HEK293 (cell line): ENCODE measurements around the gene DOCK1.

Experiments used
- CTCF ChIA-PET: fragments of 350-600 bp; formaldehyde crosslinking; extraction: SDS; loops from one replicate; lab custom pipeline; 2021; ENCODE audit warnings: antibody characterized with exemption; lab: Yijun Ruan, JAX
- POLR2A ChIA-PET: fragments of 300-600 bp; formaldehyde crosslinking; extraction: SDS; loops from one replicate; lab custom pipeline; 2020; ENCODE audit warnings: antibody characterized with exemption, inconsistent platforms; lab: Yijun Ruan, JAX
- H3K27ac ChIP-seq: fragments of 200-500 bp; sonication (Bioruptor generic); 2 replicates; pipeline ENCODE4 v1.5.1; 2014; ENCODE audit warnings: low read depth, low read length, control low read depth, inconsistent platforms; ENCODE audit errors: extremely low read depth
- H3K36me3 ChIP-seq, 2 experiments: fragments of 200-500 bp in 1 of 2; sonication (Bioruptor generic) in 1 of 2; 1 replicate in 1 of 2; 2 replicates in 1 of 2; pipeline ENCODE4 v1.5.1; 2014 to 2017; ENCODE audit warnings: inconsistent platforms in 2 of 2, low read length in 2 of 2; ENCODE audit not compliant: control insufficient read depth in 2 of 2, insufficient read depth in 1 of 2
- H3K4me1 ChIP-seq: fragments of 200-500 bp; sonication (Bioruptor generic); 2 replicates; pipeline ENCODE4 v1.5.1; 2014; ENCODE audit warnings: mild to moderate bottlenecking, low read length, inconsistent platforms; ENCODE audit not compliant: control insufficient read depth, insufficient read depth
- H3K4me3 ChIP-seq: 2 replicates; pipeline ENCODE4 v1.5.1; 2011; ENCODE audit warnings: low read depth, mild to moderate bottlenecking, control low read depth, low read length, moderate library complexity
- H3K9me3 ChIP-seq: fragments of 200-500 bp; sonication (Bioruptor generic); 2 replicates; pipeline ENCODE4 v1.5.1; 2014; ENCODE audit warnings: low read depth, low read length, inconsistent platforms; ENCODE audit not compliant: control insufficient read depth, insufficient read depth
- ELK4 ChIP-seq: IDR thresholded peaks from 2 replicates; pipeline ENCODE4 v1.6.1; 2011; ENCODE audit warnings: mild to moderate bottlenecking, low read depth, low read length, borderline replicate concordance
- OSR2 ChIP-seq: fragments of 450-650 bp; formaldehyde crosslinking; IDR thresholded peaks from 2 replicates; pipeline ENCODE4 v1.5.1; 2016; ENCODE audit warnings: missing biosample characterization, missing genetic modification characterization
- YY1 ChIP-seq: fragments of 450-650 bp; formaldehyde crosslinking; IDR thresholded peaks from 2 replicates; pipeline ENCODE4 v1.5.1; 2018; ENCODE audit warnings: missing biosample characterization, missing genetic modification characterization
- ZNF112 ChIP-seq: fragments of 450-650 bp; formaldehyde crosslinking; IDR thresholded peaks from 2 replicates; pipeline ENCODE4 v1.5.0; 2017; ENCODE audit warnings: missing biosample characterization, missing genetic modification characterization
- ZNF175 ChIP-seq: fragments of 450-650 bp; formaldehyde crosslinking; IDR thresholded peaks from 2 replicates; pipeline ENCODE4 v1.5.1; 2016; ENCODE audit warnings: missing biosample characterization, missing genetic modification characterization
- ZNF19 ChIP-seq: fragments of 450-650 bp; formaldehyde crosslinking; IDR thresholded peaks from 2 replicates; pipeline ENCODE4; 2016; ENCODE audit warnings: missing biosample characterization, missing genetic modification characterization, low read depth
- ZNF202 ChIP-seq: fragments of 450-650 bp; formaldehyde crosslinking; IDR thresholded peaks from 2 replicates; pipeline ENCODE4 v1.5.1; 2016; ENCODE audit warnings: missing biosample characterization, missing genetic modification characterization, borderline replicate concordance
- ZNF223 ChIP-seq: fragments of 450-650 bp; formaldehyde crosslinking; IDR thresholded peaks from 2 replicates; pipeline ENCODE4 v1.5.1; 2016; ENCODE audit warnings: missing biosample characterization, missing genetic modification characterization
- ZNF26 ChIP-seq: fragments of 450-650 bp; formaldehyde crosslinking; IDR thresholded peaks from 2 replicates; pipeline ENCODE4 v1.5.1; 2016; ENCODE audit warnings: missing biosample characterization, missing genetic modification characterization
- ZNF513 ChIP-seq: fragments of 450-650 bp; IDR thresholded peaks from 2 replicates; pipeline ENCODE4 v1.5.1; 2018; ENCODE audit warnings: missing biosample characterization, missing genetic modification characterization
- ZNF629 ChIP-seq: fragments of 450-650 bp; formaldehyde crosslinking; IDR thresholded peaks from 2 replicates; pipeline ENCODE4 v1.5.1; 2017; ENCODE audit warnings: missing biosample characterization, missing genetic modification characterization
- ZNF707 ChIP-seq: fragments of 450-650 bp; formaldehyde crosslinking; IDR thresholded peaks from 2 replicates; pipeline ENCODE4 v1.5.1; 2016; ENCODE audit warnings: missing biosample characterization, missing genetic modification characterization
- ZSCAN30 ChIP-seq: fragments of 450-650 bp; IDR thresholded peaks from 2 replicates; pipeline ENCODE4 v1.5.1; 2018; ENCODE audit warnings: missing biosample characterization, mild to moderate bottlenecking, missing genetic modification characterization, moderate library complexity
- TF ChIP-seq, protein P1 (sequence below): fragments of 450-650 bp; formaldehyde crosslinking; IDR thresholded peaks from 2 replicates; pipeline ENCODE4 v1.5.1; 2017; ENCODE audit warnings: missing biosample characterization, missing genetic modification characterization
- TF ChIP-seq, protein P2 (sequence below): fragments of 450-650 bp; formaldehyde crosslinking; IDR thresholded peaks from 2 replicates; pipeline ENCODE4 v1.5.1; 2016; ENCODE audit warnings: missing biosample characterization, missing genetic modification characterization, borderline replicate concordance
- TF ChIP-seq, protein P3 (sequence below): fragments of 450-650 bp; formaldehyde crosslinking; IDR thresholded peaks from 2 replicates; pipeline ENCODE4 v1.5.1; 2016; ENCODE audit warnings: missing biosample characterization, missing genetic modification characterization

The DOCK1 gene

GRCh38 chr10:127283576-127283975 is 378.3 kb downstream of the DOCK1 start (continued):
- TF ChIP-seq, protein P1, sequence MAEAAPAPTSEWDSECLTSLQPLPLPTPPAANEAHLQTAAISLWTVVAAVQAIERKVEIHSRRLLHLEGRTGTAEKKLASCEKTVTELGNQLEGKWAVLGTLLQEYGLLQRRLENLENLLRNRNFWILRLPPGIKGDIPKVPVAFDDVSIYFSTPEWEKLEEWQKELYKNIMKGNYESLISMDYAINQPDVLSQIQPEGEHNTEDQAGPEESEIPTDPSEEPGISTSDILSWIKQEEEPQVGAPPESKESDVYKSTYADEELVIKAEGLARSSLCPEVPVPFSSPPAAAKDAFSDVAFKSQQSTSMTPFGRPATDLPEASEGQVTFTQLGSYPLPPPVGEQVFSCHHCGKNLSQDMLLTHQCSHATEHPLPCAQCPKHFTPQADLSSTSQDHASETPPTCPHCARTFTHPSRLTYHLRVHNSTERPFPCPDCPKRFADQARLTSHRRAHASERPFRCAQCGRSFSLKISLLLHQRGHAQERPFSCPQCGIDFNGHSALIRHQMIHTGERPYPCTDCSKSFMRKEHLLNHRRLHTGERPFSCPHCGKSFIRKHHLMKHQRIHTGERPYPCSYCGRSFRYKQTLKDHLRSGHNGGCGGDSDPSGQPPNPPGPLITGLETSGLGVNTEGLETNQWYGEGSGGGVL, result no peak
- TF ChIP-seq ZNF26 (tag by site-specific recombination) (no peak), ZNF629 (no peak), ZNF175 (tag by site-specific recombination) (no peak)
- TF ChIP-seq, all 188 proteins: peak for 0

GRCh38 chr10:127290850-127291249 is 385.6 kb downstream of the DOCK1 start:
- Histone ChIP-seq H3K9me3 (no peaks in the 10 kb centered on the region), H3K4me1 (no peaks in the 10 kb centered on the region)
- TF ChIP-seq ZNF19 (tag by site-specific recombination) (no peak), YY1 (no peak), ZNF202 (no peak), OSR2 (tag by site-specific recombination) (no peak), ZNF112 (no peak), ZSCAN30 (tag by site-specific recombination) (no peak), ELK4 (no peak), ZNF513 (tag by site-specific recombination) (no peak), ZNF223 (no peak), ZNF707 (tag by site-specific recombination) (no peak)
- TF ChIP-seq, protein P2, sequence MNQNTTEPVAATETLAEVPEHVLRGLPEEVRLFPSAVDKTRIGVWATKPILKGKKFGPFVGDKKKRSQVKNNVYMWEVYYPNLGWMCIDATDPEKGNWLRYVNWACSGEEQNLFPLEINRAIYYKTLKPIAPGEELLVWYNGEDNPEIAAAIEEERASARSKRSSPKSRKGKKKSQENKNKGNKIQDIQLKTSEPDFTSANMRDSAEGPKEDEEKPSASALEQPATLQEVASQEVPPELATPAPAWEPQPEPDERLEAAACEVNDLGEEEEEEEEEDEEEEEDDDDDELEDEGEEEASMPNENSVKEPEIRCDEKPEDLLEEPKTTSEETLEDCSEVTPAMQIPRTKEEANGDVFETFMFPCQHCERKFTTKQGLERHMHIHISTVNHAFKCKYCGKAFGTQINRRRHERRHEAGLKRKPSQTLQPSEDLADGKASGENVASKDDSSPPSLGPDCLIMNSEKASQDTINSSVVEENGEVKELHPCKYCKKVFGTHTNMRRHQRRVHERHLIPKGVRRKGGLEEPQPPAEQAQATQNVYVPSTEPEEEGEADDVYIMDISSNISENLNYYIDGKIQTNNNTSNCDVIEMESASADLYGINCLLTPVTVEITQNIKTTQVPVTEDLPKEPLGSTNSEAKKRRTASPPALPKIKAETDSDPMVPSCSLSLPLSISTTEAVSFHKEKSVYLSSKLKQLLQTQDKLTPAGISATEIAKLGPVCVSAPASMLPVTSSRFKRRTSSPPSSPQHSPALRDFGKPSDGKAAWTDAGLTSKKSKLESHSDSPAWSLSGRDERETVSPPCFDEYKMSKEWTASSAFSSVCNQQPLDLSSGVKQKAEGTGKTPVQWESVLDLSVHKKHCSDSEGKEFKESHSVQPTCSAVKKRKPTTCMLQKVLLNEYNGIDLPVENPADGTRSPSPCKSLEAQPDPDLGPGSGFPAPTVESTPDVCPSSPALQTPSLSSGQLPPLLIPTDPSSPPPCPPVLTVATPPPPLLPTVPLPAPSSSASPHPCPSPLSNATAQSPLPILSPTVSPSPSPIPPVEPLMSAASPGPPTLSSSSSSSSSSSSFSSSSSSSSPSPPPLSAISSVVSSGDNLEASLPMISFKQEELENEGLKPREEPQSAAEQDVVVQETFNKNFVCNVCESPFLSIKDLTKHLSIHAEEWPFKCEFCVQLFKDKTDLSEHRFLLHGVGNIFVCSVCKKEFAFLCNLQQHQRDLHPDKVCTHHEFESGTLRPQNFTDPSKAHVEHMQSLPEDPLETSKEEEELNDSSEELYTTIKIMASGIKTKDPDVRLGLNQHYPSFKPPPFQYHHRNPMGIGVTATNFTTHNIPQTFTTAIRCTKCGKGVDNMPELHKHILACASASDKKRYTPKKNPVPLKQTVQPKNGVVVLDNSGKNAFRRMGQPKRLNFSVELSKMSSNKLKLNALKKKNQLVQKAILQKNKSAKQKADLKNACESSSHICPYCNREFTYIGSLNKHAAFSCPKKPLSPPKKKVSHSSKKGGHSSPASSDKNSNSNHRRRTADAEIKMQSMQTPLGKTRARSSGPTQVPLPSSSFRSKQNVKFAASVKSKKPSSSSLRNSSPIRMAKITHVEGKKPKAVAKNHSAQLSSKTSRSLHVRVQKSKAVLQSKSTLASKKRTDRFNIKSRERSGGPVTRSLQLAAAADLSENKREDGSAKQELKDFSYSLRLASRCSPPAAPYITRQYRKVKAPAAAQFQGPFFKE (tag by site-specific recombination), result no peak
- TF ChIP-seq, protein P3, sequence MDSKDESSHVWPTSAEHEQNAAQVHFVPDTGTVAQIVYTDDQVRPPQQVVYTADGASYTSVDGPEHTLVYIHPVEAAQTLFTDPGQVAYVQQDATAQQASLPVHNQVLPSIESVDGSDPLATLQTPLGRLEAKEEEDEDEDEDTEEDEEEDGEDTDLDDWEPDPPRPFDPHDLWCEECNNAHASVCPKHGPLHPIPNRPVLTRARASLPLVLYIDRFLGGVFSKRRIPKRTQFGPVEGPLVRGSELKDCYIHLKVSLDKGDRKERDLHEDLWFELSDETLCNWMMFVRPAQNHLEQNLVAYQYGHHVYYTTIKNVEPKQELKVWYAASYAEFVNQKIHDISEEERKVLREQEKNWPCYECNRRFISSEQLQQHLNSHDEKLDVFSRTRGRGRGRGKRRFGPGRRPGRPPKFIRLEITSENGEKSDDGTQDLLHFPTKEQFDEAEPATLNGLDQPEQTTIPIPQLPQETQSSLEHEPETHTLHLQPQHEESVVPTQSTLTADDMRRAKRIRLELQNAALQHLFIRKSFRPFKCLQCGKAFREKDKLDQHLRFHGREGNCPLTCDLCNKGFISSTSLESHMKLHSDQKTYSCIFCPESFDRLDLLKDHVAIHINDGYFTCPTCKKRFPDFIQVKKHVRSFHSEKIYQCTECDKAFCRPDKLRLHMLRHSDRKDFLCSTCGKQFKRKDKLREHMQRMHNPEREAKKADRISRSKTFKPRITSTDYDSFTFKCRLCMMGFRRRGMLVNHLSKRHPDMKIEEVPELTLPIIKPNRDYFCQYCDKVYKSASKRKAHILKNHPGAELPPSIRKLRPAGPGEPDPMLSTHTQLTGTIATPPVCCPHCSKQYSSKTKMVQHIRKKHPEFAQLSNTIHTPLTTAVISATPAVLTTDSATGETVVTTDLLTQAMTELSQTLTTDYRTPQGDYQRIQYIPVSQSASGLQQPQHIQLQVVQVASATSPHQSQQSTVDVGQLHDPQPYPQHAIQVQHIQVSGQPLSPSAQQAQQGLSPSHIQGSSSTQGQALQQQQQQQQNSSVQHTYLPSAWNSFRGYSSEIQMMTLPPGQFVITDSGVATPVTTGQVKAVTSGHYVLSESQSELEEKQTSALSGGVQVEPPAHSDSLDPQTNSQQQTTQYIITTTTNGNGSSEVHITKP (tag by site-specific recombination), result no peak
- TF ChIP-seq, all 188 proteins: peak for 0
- Histone ChIP-seq H3K4me3 (no peak overlapping the region), H3K36me3 (no peaks in the 10 kb centered on the region), H3K27ac (no peak overlapping the region)
- ChIA-PET POLR2A (no interaction called here), CTCF (interaction anchor here (0.6 to 1.2 kb wide), 2 partner anchors 47 to 93 kb away, joined by 3 read pairs; no protein-coding TSS in a partner anchor)
